HS-27A (cell line): ENCODE measurements around the gene HOXC11.

ENCODE experiments used
- DNase-seq: peaks from one replicate; pipeline ENCODE4 v3.0.0-alpha.2; 2012; ENCODE audit warnings: low read depth, missing footprints

HOXC11 gene

GRCh38 chr12:53956914-53957536 is 15.9 kb upstream of the HOXC11 start:
- no peak for DNase-seq

GRCh38 chr12:53958128-53958527 is 14.8 kb upstream of the HOXC11 start:
- DNase-seq, result no peak

- DNase-seq, result no peak
Observed at GRCh38 chr12:53959314-53959713, 13.6 kb upstream of the HOXC11 start.

- DNase-seq, result no peak
Observed at GRCh38 chr12:53960187-53961024, 12.5 kb upstream of the HOXC11 start.

GRCh38 chr12:53961025-53961761 is 11.7 kb upstream of the HOXC11 start:
- DNase-seq, result no peak

- DNase-seq, result no peak
Observed at GRCh38 chr12:53963005-53963404, 9.9 kb upstream of the HOXC11 start.

- no peak for DNase-seq
Observed at GRCh38 chr12:53963434-53964314, 9.3 kb upstream of the HOXC11 start.

GRCh38 chr12:53964315-53964713 is 8.6 kb upstream of the HOXC11 start:
- DNase-seq, result no peak

- DNase-seq, result no peak
Observed at GRCh38 chr12:53965281-53966084, 7.4 kb upstream of the HOXC11 start.

GRCh38 chr12:53966085-53966384 is 6.9 kb upstream of the HOXC11 start:
- DNase-seq, result no peak

GRCh38 chr12:53966385-53967133 is 6.4 kb upstream of the HOXC11 start:
- no peak for DNase-seq

- DNase-seq, result no peak
Observed at GRCh38 chr12:53967421-53967925, 5.5 kb upstream of the HOXC11 start.

- DNase-seq, result no peak
Observed at GRCh38 chr12:53968214-53969127, 4.5 kb upstream of the HOXC11 start.

- no peak for DNase-seq
Observed at GRCh38 chr12:53969588-53970259, 3.2 kb upstream of the HOXC11 start.

- no peak for DNase-seq
Observed at GRCh38 chr12:53970451-53970850, 2.5 kb upstream of the HOXC11 start.

- no peak for DNase-seq
Observed at GRCh38 chr12:53971129-53971528, 1.8 kb upstream of the HOXC11 start.

- no peak for DNase-seq
Observed at GRCh38 chr12:53971686-53972085, 1.2 kb upstream of the HOXC11 start.

GRCh38 chr12:53972152-53972702 is 699 bp upstream of the HOXC11 start:
- DNase-seq, result no peak
